GM18870 (cell line): ENCODE results near the gene RAB11FIP5.
"Not testable (repeated sequence)": the region's sequence is repeated elsewhere in the genome, so short reads cannot be mapped to it uniquely, and the experiment has no call there.

Experiments used
- ATAC-seq: cut with Tn5 transposase; IDR thresholded peaks from one replicate; pipeline ENCODE4 v1.9.1; 2021; ENCODE audit warnings: moderate library complexity; ENCODE audit not compliant: unreplicated experiment

The RAB11FIP5 gene

DNA sequence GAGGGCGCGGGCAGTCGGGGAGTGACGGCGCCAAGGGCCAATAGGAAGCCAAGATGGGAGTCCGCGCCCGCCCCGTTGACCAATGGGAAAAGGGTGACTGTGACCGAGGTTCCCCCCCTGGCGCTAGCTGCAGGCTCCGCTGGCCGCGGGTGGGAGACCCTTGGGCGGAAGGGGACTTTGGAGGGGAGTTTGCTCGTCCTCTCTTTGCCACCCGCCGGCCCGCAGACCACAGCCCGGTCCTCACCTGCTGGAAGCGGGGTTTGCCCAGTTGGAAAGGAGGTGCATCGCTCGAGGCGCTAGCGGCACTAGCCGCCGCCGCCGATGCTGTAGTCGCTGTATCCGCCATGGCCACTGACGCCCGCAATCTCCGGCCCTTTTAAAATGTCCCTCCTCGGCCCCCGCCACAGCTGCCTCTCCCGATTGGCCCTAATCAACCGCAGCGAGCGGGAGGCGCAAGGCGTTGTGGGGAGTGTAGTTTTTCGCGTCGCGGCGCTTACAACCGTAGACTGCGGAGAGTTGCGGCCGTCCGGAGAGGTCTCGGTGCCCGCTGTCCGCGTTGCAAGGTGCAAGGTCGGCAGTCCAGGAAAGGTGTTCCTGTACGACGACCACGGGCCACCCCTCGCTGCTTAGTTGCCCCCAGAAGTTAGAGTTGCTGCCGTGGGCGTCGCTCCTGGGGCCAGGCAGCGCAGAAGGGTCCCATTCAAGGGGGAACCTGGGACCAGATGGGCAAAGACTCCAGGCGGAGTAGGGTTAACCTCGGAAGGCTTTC is 41.2 kb downstream of the RAB11FIP5 start, which contains the start of gene SFXN5:
Gene SFXN5, minus strand, starts transcription at position 353 of the 769 bp plus-strand sequence. Its CDS starts 7 bp downstream, at position 346.
- peak; percentile 85 for ATAC-seq

DNA sequence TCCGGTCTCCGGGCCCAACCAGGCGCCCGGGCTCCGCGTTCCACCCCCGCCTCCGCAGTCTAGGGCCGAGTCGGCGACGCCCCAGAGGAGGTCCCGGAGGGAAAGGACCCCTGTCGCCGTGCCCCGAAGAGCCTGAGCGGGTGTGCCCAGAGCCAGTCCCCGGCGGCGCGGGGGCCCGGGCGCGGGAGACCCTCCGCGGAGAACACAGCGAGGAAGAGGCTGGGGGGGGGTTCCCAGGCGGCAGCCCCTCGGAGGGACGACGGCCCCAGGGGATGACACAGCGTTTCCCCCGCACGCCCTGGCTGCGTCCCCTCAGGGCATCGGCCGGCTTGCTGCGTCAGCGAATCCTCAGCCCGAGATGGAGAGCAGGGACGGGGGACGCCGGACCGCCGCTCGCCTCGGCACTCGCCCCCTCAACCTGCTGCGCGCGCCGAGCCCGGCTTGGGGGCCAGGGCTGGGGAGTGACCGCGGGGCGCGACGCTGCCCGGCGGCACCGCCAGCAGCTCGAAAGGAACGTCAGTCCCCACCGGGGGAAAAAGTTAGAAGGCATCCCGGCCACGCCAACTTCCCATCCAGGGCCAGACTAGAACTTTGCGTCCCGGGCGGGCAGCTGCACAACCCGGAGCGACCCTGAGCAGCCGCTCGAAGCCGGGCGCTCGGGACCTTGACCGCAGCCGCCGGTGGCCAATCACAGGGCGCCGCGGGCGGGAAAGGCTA is 41.9 kb downstream of the RAB11FIP5 start:
- ATAC-seq: peak; percentile 14

DNA sequence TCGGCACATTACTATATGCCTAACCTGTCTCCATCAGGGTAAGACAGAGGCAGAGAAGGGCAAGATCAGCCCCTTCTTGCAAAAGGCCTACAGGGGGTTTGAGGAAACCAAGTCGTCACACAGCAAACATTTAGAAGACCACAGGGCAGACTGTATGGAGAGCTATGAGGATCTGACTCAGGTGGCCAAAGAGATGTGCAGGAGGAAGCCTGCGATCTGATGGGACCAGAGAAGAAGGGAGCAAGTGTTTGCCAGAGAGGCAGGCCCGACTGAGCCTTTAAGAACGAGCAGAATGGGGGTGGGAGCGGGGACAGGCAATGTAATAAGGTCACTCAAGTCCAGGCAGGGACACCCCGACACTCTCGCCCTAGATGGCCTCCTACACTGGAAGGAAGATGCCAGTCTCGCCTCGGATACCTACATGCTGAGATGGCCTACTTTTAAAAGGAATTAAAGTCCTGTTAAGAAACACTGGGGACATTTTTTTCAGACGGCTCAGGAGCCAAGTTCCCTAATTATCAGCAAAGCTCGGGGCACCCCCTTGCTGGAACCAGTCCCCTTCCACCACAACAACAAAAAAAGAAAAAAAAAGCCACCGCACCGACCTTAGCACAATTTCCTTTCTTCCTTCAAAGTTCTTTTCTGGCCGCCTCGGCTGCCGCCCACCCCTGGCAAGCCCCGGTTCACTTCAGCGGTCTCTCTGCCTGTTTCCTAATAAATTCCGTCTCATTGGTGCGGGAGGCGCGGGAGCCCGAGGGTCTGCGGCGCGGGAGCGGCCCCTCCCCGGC is 42.7 kb downstream of the RAB11FIP5 start:
- no peak for ATAC-seq

- no peak for ATAC-seq
Measured at GRCh38 chr2:73069041-73069854, 43.5 kb downstream of the RAB11FIP5 start.

- no peak for ATAC-seq
Measured at GRCh38 chr2:73068147-73068546, 44.6 kb downstream of the RAB11FIP5 start.

- ATAC-seq: no peak
Measured at GRCh38 chr2:73067043-73067442, 45.7 kb downstream of the RAB11FIP5 start.

DNA sequence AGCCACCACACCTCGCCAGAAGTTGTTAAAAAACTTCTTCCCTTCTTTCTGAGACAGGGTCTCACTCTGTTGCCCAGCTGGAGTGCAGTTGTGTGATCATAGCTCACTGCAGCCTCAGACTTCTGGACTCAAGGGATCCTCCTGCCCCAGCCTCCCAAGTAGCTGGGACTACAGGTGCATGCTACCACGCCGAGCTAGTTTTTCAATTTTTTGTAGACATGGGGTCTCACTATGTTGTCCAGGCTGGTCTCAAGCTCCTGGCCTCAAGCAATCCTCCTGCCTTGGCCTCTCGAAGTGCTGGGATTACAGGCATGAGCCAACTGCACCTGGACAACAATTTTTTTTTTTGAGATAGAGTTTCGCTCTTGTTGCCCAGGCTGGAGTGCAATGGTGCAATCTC is 47.7 kb downstream of the RAB11FIP5 start:
- ATAC-seq: not testable (repeated sequence)

DNA sequence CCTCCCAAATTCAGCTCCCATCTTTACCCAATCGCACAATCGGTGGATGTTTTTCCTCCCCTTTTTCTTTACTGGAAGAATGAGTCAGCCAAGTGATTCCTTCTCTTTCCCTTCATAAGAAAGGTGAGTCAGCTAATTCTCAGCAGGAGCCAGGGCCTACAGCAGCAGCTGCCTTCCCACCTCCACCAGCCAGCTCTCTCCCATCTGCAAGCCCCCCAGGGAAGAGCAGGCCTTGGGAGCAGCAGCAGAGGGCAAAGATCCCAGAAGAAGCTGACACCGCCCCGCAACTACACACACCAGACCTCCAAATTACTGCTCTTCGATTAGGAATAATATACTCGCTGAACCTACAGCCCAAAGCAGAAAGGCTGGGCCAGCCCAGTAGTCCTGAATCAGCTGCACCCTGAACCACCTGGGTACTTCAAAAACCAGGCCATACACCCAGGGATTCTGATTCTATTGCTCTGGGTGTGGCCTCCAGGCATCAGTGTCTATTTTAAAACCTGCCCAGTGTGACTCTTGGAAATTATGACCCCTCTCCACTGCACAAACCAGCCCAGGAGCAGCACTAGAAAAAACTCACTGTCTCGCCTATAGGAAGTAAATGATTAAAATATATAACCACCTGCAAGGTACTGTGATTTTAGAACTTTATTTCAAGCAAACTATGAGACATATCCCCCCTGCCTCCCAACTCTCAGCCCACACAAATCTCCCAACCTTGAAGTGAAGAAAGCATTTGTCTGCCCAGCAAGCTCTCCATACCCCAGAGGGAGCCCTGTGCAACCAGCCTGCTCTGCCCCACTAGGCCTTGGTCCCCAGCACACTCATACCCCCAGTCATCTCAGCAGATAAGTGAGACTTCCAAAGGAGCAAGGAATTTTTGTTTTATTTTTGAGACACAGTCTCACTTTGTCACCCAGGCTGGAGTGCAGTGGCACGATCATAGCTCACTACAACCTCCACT is 48.6 kb downstream of the RAB11FIP5 start:
- no peak for ATAC-seq

- ATAC-seq: no peak
Measured at GRCh38 chr2:73063472-73063871, 49.3 kb downstream of the RAB11FIP5 start.

DNA sequence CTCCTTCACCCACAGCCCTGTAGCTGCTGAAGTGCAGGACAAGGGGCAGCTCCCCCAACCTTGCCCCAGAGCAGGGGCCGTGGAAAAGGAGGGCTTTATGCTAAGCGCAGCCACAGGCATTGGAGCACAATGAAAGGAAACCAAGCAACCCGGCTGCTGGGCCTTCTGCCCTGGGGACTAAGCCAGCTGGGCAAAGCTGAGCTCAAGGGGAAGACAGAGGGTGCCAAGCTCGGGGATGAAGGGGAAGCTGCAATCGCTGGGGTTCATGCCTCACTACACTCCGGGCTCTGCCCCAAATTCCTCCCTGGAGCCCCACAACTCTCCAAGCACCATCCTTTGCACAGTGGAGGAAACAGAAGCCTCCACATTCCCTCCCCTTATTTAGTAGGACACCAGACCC is 53.6 kb downstream of the RAB11FIP5 start:
- ATAC-seq: no peak

DNA sequence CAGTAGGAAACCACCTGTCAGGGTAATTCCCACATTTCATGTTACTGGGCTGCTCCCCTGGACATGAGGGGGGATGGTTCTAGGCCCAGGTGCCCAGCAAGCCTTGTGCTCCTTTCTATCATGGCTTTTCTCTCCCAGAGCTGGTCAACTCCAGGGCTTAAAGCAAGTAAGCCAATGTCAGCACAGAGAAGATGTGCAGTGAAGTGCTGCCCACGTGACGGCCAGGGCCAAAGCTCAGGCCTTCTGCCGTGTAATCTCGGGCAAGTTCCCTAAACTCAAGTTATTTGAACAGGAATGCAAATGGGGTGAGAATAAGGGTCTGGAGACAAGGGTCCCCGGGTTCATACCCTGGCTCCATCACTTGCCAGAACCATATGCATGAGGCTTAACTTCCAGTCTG is 57.8 kb downstream of the RAB11FIP5 start:
- no peak for ATAC-seq

DNA sequence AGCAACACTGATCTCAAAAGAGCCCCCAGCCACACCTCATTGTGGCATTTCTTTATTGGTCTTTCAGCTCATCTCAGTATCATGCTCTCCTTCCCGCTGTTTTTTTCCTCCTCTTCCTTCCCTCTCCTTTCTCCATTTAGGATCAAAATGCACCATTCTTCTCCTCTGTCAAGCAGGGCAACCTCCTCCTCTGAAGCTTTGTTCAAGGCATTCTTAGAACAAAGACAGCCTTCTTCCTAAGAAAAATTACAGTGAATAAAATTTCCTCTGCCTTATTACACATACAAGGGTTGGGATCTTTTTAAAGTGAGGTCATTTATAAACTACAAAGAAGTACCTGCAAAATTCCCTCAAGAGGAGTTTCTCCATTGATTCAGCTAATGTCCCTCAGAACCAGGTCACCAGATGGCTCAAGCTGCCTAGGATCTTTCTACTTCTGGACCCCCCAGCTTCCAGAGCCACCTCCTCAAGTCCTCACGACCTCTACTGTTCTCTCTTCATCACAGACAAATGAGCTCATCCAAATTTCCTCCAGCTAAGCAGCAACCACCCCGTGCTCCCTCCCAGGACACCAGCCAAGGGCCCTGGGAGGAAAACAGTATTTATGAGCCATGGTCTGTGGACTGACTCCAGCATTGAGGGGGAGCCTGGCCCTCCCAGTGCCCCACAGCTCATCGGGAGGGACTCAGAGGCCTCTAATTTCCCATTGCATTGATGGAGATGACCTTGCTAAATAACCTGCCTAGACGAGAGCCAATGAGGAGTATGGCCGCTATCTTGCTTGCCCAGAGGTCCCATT is 59.2 kb downstream of the RAB11FIP5 start:
- no peak for ATAC-seq

GRCh38 chr2:73050121-73050545 is 62.6 kb downstream of the RAB11FIP5 start:
- no peak for ATAC-seq

DNA sequence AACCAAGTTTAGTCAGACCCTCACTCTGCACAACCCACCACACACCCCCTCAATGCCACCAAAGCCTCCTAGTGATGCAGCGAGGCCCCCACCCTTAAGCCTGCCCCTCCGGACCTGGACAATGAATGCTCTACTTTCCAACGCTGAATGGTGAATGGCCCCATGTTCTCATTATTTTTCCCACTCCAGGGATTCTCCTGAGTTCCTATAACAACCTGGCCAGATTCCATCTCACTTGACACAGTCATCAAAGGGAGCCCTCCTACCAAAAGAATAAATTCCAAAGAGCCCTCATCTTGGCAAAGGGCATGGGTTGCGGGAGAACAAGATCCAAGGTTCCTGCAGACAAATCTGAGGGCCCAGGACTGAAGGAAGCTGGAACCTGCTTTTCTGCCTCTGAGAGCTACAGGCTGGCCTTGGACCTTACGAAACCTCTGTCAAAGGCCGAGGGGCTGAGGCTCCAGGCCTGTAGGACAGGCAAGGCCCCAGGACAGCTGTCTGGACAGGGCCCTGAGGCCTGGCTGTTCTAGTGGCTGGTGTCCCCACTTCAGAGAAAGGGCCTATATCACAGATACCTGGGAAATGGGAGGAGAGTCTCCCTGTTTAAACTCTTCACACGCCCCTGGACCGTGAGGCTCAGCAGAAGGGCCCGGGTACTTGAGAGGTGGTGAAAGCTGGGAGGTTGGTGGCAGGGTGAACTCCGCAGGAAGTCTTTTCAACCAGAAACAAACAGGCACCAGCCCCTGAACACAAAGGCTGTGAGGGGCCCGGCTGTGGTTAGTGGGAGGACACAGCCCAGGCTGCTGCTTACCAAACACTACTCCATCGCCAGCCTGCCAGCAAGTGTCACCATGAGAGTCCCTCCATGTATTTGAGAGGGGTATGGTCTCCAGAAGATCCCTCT is 68.6 kb downstream of the RAB11FIP5 start:
- ATAC-seq: no peak

DNA sequence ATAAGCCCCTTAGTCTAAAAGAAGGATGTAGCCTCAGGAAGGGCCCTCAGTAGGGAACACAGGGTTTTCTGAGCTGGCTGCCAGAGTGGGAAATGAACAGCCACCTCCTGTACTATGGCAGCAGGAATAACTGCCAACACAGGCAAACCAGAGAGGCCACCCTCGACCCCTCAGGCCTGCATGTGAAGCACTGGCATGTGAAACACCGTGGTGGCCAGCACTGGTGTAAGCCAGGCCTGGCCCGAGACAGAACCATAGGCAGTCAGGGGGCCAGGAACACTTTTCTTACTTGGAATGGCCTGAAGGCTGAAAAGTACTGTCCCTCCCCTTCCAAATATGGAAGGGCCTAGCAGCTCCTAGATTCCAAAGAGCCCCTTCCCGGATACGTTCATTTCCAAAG is 69.5 kb downstream of the RAB11FIP5 start:
- no peak for ATAC-seq

DNA sequence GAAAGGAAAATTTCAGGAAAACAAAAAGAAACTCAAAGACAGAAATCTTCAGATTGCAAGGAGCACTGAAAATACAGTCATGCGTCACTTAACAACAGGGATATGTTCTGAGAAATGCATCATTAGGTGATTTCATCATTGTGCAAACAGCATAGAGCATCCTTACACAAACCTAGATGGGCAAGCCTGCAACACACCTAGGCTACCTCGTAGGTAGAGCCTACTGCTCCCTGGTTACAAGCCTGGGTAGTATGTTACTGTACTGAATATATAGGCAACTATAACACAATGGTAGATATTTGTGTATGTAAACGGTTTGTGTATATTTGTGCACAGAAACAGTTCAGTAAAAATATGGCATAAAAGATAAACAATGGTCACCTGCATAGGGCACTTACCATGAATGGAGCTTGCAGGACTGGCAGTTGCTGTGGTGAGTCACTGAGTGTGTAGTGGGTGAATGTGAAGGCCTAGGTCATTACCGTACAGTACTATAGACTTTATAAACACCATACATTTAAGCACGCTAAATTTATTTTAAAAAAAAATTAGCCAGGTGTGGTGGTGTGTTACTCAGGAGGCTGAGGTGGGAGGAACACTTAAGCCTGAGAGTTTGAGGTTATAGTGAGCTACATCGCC is 74.7 kb downstream of the RAB11FIP5 start:
- ATAC-seq: no peak

GRCh38 chr2:73036766-73037165 is 76.0 kb downstream of the RAB11FIP5 start:
- no peak for ATAC-seq
